Thyroid gland (tissue), 4 donors: Measurements from ENCODE around the gene FOXN3.

ENCODE experiments used
- CTCF ChIP-seq, 6 experiments: fragments of 200-600 bp in 3 of 6; fragments of 450-650 bp in 3 of 6; sonication (generic) in 3 of 6; IDR thresholded peaks; one replicate each; pipeline ENCODE4 v1.5.1; 2016 to 2019; ENCODE audit warnings: antibody characterized with exemption in 6 of 6, mild to moderate bottlenecking in 2 of 6, inconsistent platforms in 1 of 6, moderate library complexity in 1 of 6
- POLR2A ChIP-seq, 2 donors: fragments of 450-650 bp; IDR thresholded peaks; one replicate each; pipeline ENCODE4 v1.6.1; 2017; ENCODE audit warnings: antibody characterized with exemption in 2 of 2, mild to moderate bottlenecking in 2 of 2, moderate library complexity in 1 of 2

GRCh38 chr14:89201645-89202044 lies 215.4 kb downstream of the FOXN3 start:
- TF ChIP-seq POLR2A (IDR thresholded peaks at IDR 0.05): no peak
- TF ChIP-seq CTCF (IDR thresholded peaks at IDR 0.05): no peak
